ENCODE measurements around the gene COL11A2. TPM values are rescaled to one million over a fixed set of nuclear protein-coding genes. Genes with fewer than 3 reads are reported as not detected.

COL11A2 gene
- total and polyA plus RNA-seq, 5 donors, result 1.5 to 4.0 (median 2.9) TPM

DNA sequence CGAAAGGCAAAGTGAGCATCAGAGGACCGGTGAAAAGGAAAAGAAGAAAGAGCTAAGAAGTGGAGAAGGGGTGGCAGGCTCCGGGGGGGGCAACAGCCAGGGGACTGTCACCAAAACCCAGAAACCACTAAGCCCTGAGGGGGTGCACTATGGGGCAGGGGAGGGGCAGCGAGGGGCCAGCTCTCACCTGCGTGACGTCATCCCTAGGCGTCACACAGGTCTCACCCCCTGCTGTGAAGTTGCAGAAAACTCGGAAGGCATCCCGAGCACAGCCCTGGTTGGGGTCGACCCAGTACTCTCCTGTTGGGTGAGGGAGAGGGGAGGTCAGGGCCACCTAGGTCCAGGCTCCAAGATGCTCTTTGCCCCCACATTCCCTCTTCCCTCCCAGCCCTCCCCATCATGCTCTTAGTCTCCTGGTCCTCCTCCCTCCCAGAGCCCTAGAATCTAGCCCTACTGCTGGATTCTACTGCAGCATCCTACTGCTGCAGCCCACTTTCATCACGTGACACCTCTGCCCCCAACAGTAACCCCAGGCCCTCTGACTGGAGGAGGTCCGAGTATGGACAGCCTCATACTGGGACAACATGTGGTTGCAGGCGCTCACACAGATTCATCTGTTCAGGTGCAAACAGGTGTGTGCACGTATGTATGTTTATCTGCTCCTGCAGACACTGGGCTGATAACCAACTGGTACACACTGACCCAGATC lies 27.4 kb downstream of the COL11A2 start:
- WGBS, result 62% methylated on average over 14 of the region's 14 CpGs

DNA sequence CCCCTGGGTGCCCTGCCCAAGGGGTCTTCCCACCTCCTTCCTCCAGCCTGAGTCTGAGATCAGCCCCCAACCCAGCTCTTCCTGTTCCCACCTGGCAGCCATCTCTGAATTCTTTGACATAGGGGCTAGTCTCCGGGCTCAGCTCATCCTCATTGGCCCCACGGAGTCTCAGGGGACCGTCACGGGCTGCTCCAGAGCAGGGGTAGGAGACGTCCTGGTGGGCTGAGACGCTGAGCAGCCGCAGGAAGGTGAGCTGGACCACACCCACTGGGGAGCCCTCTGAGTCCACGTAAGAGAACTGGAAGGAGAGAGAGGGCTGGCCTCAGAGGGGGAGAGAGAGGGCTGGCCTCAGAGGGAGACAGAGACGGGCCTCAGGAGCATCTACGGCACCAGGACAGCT lies 28.1 kb downstream of the COL11A2 start:
- Histone ChIP-seq H3K9me3 (ENCODE audit: control insufficient read depth, low read length) (no peaks in the 10 kb centered on the region), H3K4me1 (ENCODE audit: control insufficient read depth, insufficient read depth, low read length) (no peaks in the 10 kb centered on the region), H3K27me3 (ENCODE audit: control insufficient read depth, insufficient read depth) (no peaks in the 10 kb centered on the region), H3K27ac (ENCODE audit: low read length) (no peak overlapping the region), H3K4me3 (ENCODE audit: low read length) (no peak overlapping the region)
- DNase-seq, result no peak
- no peak for ATAC-seq
- WGBS, result 51% methylated on average over 10 of the region's 10 CpGs
- intact Hi-C loops (cut with DNase I), result loop anchor here in 3 of 4 donors (5.0 kb wide), 2 partner anchors 33 to 83 kb away; no protein-coding TSS in a partner anchor

More for the DNA sequence above, 27.4 kb downstream of the COL11A2 start:
- Histone ChIP-seq H3K4me3 (ENCODE audit: low read length) (no peak overlapping the region), H3K27ac (ENCODE audit: low read length) (no peak overlapping the region), H3K4me1 (ENCODE audit: control insufficient read depth, insufficient read depth, low read length) (no peaks in the 10 kb centered on the region), H3K27me3 (ENCODE audit: control insufficient read depth, insufficient read depth) (no peaks in the 10 kb centered on the region), H3K9me3 (ENCODE audit: control insufficient read depth, low read length) (no peaks in the 10 kb centered on the region)
- ATAC-seq (no peak), DNase-seq (no peak)
- intact Hi-C loops (cut with DNase I), result loop anchor here in 3 of 4 donors (5.0 kb wide), 2 partner anchors 32 to 82 kb away; no protein-coding TSS in a partner anchor

- WGBS, result 85% methylated on average over 10 of the region's 10 CpGs
- intact Hi-C loops (cut with DNase I), result loop anchor here in 3 of 4 donors (5.0 kb wide), 2 partner anchors 34 to 84 kb away; no protein-coding TSS in a partner anchor
- no peaks in the 10 kb centered on the region for H3K4me1 ChIP-seq (ENCODE audit: control insufficient read depth, insufficient read depth, low read length)
- ATAC-seq (no peak), DNase-seq (no peak)
- no peaks in the 10 kb centered on the region for H3K9me3 ChIP-seq (ENCODE audit: control insufficient read depth, low read length)
- H3K4me3 ChIP-seq (ENCODE audit: low read length), result no peak overlapping the region
- no peak overlapping the region for H3K27ac ChIP-seq (ENCODE audit: low read length)
- H3K27me3 ChIP-seq (ENCODE audit: control insufficient read depth, insufficient read depth), result no peaks in the 10 kb centered on the region
Measured at GRCh38 chr6:33163540-33163939, 28.7 kb downstream of the COL11A2 start.

GRCh38 chr6:33161354-33162331 lies 30.6 kb downstream of the COL11A2 start:
- Histone ChIP-seq H3K9me3 (ENCODE audit: control insufficient read depth, low read length) (no peaks in the 10 kb centered on the region), H3K4me3 (ENCODE audit: low read length) (peak overlapping the region; percentile 41), H3K4me1 (ENCODE audit: control insufficient read depth, insufficient read depth, low read length) (no peaks in the 10 kb centered on the region), H3K27ac (ENCODE audit: low read length) (peak overlapping the region; percentile 9), H3K27me3 (ENCODE audit: control insufficient read depth, insufficient read depth) (no peaks in the 10 kb centered on the region)
- ATAC-seq, result peak; percentile 91 to 94
- peak; percentile 87 to 94 (median 93) for DNase-seq
- 5% methylated on average over 58 of the region's 58 CpGs for whole genome bisulfite sequencing
- intact Hi-C loops (cut with DNase I), result loop anchor here (1.0 to 5.0 kb wide), 3 partner anchors 36 to 87 kb away; no protein-coding TSS in a partner anchor

GRCh38 chr6:33160728-33161344 lies 31.4 kb downstream of the COL11A2 start:
- DNase-seq (peak; percentile 69 to 84 (median 80)), ATAC-seq (peak; percentile 70 to 83)
- intact Hi-C loops (cut with DNase I), result loop anchor here (1.0 to 5.0 kb wide), 3 partner anchors 36 to 87 kb away; no protein-coding TSS in a partner anchor
- 36% methylated on average over 13 of the region's 13 CpGs for WGBS
- Histone ChIP-seq H3K4me1 (ENCODE audit: control insufficient read depth, insufficient read depth, low read length) (no peaks in the 10 kb centered on the region), H3K27ac (ENCODE audit: low read length) (no peak overlapping the region), H3K27me3 (ENCODE audit: control insufficient read depth, insufficient read depth) (no peaks in the 10 kb centered on the region), H3K4me3 (ENCODE audit: low read length) (no peak overlapping the region), H3K9me3 (ENCODE audit: control insufficient read depth, low read length) (no peaks in the 10 kb centered on the region)

DNA sequence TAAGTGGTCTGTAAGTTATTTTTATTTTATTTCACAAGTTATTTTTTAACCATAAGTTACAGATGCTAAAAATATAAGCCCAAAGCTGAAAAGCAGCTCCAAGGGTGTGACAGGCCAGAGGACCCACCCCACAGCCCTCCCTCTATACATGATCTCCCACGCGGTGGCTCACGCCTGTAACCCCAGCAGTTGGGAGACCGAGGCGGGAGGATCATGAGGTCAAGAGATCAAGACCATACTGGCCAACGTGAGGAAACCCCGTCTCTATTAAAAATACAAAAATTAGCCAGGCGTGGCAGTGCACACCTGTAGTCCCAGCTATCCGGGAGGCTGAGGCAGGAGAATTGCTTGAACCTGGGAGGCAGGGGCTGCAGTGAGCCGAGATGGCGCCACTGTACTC lies 32.2 kb downstream of the COL11A2 start:
- Histone ChIP-seq H3K27me3 (ENCODE audit: control insufficient read depth, insufficient read depth) (no peaks in the 10 kb centered on the region), H3K4me3 (ENCODE audit: low read length) (no peak overlapping the region), H3K4me1 (ENCODE audit: control insufficient read depth, insufficient read depth, low read length) (no peaks in the 10 kb centered on the region), H3K9me3 (ENCODE audit: control insufficient read depth, low read length) (no peaks in the 10 kb centered on the region), H3K27ac (ENCODE audit: low read length) (no peak overlapping the region)
- intact Hi-C loops (cut with DNase I), result loop anchor here in 3 of 4 donors (5.0 kb wide), 2 partner anchors 37 to 87 kb away; no protein-coding TSS in a partner anchor
- ATAC-seq (no peak), DNase-seq (no peak)
- WGBS, result 93% methylated on average over 11 of the region's 11 CpGs

- no peak for ATAC-seq
- intact Hi-C loops (cut with DNase I), result loop anchor here in 1 of 4 donors (10.0 kb wide), 1 partner anchor 152 kb away; the partner anchor contains the start of gene HLA-DOA
- no peak overlapping the region for H3K27ac ChIP-seq (ENCODE audit: low read length)
Measured at GRCh38 chr6:33156964-33157363, 35.3 kb downstream of the COL11A2 start.

DNA sequence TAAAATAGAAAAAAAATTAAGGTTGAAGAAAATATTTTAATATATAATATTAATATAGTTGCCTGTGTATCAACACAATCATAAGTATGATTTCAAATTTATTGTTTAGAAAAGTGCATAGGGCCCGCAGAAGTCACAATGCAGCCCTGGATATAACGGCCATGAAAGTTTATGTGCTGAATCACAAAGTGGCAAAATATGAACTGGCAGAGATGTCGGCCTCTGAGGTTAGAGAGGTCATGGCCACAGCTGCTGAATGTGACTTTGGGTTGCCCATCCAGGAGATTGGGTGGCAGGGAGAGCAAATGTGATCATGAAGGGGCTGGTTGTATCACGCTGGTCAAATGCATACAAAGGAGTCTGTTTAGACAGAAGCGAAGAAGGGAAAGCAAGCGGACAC lies 35.7 kb downstream of the COL11A2 start:
- no peak overlapping the region for H3K27ac ChIP-seq (ENCODE audit: low read length)
- 85% methylated on average over 6 of the region's 6 CpGs for WGBS
- no peak for ATAC-seq

More at GRCh38 chr6:33156964-33157363, 35.3 kb downstream of the COL11A2 start:
- Histone ChIP-seq H3K4me1 (ENCODE audit: control insufficient read depth, insufficient read depth, low read length) (no peaks in the 10 kb centered on the region), H3K9me3 (ENCODE audit: control insufficient read depth, low read length) (no peaks in the 10 kb centered on the region), H3K27me3 (ENCODE audit: control insufficient read depth, insufficient read depth) (no peaks in the 10 kb centered on the region), H3K4me3 (ENCODE audit: low read length) (no peak overlapping the region)
- no peak for DNase-seq
- WGBS, result 83% methylated on average over 2 of the region's 2 CpGs

DNA sequence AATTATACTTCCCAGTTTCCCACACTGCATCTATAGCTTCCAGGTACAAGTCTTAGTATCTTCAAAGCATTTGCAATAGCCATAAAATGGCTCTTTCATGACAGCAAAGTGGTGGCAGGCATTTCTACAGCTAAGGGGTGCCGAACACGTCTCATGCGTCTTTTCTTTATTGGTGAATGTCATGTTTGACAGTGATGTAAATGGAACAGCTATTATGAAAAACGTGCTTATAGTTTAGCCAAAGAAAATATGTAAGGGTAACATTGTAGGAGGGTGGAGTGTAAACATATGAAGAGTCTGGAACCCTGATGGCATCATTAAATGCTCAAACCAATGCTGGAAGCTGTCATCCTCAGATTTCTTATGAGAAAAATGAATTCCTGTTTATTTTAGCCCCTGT lies 37.9 kb downstream of the COL11A2 start:
- WGBS, result 70% methylated on average over 4 of the region's 4 CpGs
- Histone ChIP-seq H3K4me1 (ENCODE audit: control insufficient read depth, insufficient read depth, low read length) (no peaks in the 10 kb centered on the region), H3K9me3 (ENCODE audit: control insufficient read depth, low read length) (no peaks in the 10 kb centered on the region), H3K27me3 (ENCODE audit: control insufficient read depth, insufficient read depth) (no peaks in the 10 kb centered on the region), H3K4me3 (ENCODE audit: low read length) (no peak overlapping the region), H3K27ac (ENCODE audit: low read length) (no peak overlapping the region)
- DNase-seq (no peak), ATAC-seq (no peak)
- intact Hi-C loops (cut with DNase I), result loop anchor here in 1 of 4 donors (10.0 kb wide), 1 partner anchor 150 kb away; the partner anchor contains the start of gene HLA-DOA

More for the DNA sequence above, 35.7 kb downstream of the COL11A2 start:
- Histone ChIP-seq H3K27me3 (ENCODE audit: control insufficient read depth, insufficient read depth) (no peaks in the 10 kb centered on the region), H3K9me3 (ENCODE audit: control insufficient read depth, low read length) (no peaks in the 10 kb centered on the region), H3K4me1 (ENCODE audit: control insufficient read depth, insufficient read depth, low read length) (no peaks in the 10 kb centered on the region), H3K4me3 (ENCODE audit: low read length) (no peak overlapping the region)
- intact Hi-C loops (cut with DNase I), result loop anchor here in 1 of 4 donors (10.0 kb wide), 1 partner anchor 152 kb away; the partner anchor contains the start of gene HLA-DOA
- DNase-seq, result no peak

- Histone ChIP-seq H3K27ac (ENCODE audit: low read length) (no peak overlapping the region), H3K27me3 (ENCODE audit: control insufficient read depth, insufficient read depth) (no peaks in the 10 kb centered on the region), H3K9me3 (ENCODE audit: control insufficient read depth, low read length) (no peaks in the 10 kb centered on the region), H3K4me1 (ENCODE audit: control insufficient read depth, insufficient read depth, low read length) (no peaks in the 10 kb centered on the region), H3K4me3 (ENCODE audit: low read length) (no peak overlapping the region)
- no peak for DNase-seq
- ATAC-seq, result no peak
- 82% methylated on average over 1 of the region's 1 CpG for WGBS
- intact Hi-C loops (cut with DNase I), result loop anchor here in 1 of 4 donors (10.0 kb wide), 1 partner anchor 146 kb away; the partner anchor contains the start of gene HLA-DOA
Measured at GRCh38 chr6:33151050-33151449, 41.2 kb downstream of the COL11A2 start.
